A673 (cell line): ENCODE measurements around the gene MPZ.

Source experiments
- CTCF ChIP-seq: fragments of 300-800, 200-600 bp; sonication (generic); conservative IDR thresholded peaks from 2 replicates; pipeline ENCODE4 v1.5.1; 2017; ENCODE audit warnings: low read depth, mild to moderate bottlenecking, antibody characterized with exemption, low read length, moderate library complexity, mixed read lengths
- EZH2 ChIP-seq: fragments of 200-600 bp; sonication (generic); IDR thresholded peaks from 2 replicates; pipeline ENCODE4 v1.6.1; 2017; ENCODE audit warnings: borderline replicate concordance, low read depth, mild to moderate bottlenecking, mixed read lengths, antibody characterized with exemption, low read length; ENCODE audit not compliant: poor library complexity, severe bottlenecking

GRCh38 chr1:161333166-161333565 lies 23.4 kb upstream of the MPZ start:
- TF ChIP-seq CTCF (no peak), EZH2 (no peak)
